ENCODE measurements around the gene COG5. TPM values are rescaled to one million over a fixed set of nuclear protein-coding genes. Genes with fewer than 3 reads are reported as not detected.

Gene COG5
- total and polyA plus RNA-seq, 10 of the 15 experiments (the other 5 are each of a cell fraction or from before 2014, with no cell fraction given): 5.5 to 27.9 (median 15.6) TPM

DNA sequence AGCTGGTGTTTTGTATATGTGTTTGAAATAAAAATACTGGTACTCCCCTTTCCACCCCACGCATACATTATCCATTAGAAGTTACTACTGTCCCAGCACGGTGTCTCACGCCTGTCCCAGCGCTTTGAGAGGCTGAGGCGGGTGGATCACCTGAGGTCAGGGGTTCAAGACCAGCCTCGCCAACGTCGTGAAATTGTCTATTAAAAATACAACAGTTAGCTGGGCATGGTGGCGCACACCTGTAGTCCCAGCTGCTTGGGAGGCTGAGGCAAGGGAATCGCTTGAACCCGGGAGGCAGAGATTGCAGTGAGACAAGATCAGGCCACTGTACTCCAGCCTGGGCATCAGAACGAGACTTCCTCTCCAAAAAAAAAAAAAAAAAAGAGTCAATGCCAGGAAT, 392.2 kb downstream of the COG5 start (continued):
- TF ChIP-seq, protein P1, sequence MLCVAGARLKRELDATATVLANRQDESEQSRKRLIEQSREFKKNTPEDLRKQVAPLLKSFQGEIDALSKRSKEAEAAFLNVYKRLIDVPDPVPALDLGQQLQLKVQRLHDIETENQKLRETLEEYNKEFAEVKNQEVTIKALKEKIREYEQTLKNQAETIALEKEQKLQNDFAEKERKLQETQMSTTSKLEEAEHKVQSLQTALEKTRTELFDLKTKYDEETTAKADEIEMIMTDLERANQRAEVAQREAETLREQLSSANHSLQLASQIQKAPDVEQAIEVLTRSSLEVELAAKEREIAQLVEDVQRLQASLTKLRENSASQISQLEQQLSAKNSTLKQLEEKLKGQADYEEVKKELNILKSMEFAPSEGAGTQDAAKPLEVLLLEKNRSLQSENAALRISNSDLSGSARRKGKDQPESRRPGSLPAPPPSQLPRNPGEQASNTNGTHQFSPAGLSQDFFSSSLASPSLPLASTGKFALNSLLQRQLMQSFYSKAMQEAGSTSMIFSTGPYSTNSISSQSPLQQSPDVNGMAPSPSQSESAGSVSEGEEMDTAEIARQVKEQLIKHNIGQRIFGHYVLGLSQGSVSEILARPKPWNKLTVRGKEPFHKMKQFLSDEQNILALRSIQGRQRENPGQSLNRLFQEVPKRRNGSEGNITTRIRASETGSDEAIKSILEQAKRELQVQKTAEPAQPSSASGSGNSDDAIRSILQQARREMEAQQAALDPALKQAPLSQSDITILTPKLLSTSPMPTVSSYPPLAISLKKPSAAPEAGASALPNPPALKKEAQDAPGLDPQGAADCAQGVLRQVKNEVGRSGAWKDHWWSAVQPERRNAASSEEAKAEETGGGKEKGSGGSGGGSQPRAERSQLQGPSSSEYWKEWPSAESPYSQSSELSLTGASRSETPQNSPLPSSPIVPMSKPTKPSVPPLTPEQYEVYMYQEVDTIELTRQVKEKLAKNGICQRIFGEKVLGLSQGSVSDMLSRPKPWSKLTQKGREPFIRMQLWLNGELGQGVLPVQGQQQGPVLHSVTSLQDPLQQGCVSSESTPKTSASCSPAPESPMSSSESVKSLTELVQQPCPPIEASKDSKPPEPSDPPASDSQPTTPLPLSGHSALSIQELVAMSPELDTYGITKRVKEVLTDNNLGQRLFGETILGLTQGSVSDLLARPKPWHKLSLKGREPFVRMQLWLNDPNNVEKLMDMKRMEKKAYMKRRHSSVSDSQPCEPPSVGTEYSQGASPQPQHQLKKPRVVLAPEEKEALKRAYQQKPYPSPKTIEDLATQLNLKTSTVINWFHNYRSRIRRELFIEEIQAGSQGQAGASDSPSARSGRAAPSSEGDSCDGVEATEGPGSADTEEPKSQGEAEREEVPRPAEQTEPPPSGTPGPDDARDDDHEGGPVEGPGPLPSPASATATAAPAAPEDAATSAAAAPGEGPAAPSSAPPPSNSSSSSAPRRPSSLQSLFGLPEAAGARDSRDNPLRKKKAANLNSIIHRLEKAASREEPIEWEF (IDR thresholded peaks at IDR 0.05; ENCODE audit: insufficient replicate concordance, low read depth, low read length): no peak
- TF ChIP-seq, protein P2, sequence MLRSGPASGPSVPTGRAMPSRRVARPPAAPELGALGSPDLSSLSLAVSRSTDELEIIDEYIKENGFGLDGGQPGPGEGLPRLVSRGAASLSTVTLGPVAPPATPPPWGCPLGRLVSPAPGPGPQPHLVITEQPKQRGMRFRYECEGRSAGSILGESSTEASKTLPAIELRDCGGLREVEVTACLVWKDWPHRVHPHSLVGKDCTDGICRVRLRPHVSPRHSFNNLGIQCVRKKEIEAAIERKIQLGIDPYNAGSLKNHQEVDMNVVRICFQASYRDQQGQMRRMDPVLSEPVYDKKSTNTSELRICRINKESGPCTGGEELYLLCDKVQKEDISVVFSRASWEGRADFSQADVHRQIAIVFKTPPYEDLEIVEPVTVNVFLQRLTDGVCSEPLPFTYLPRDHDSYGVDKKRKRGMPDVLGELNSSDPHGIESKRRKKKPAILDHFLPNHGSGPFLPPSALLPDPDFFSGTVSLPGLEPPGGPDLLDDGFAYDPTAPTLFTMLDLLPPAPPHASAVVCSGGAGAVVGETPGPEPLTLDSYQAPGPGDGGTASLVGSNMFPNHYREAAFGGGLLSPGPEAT (IDR thresholded peaks at IDR 0.05; ENCODE audit: low read depth): no peak
- no peak for TF ChIP-seq ZSCAN29 (IDR thresholded peaks at IDR 0.05)
- TF ChIP-seq SMC3 (IDR thresholded peaks at IDR 0.05; ENCODE audit: borderline replicate concordance, low read length): no peak
- TF ChIP-seq CEBPB (IDR thresholded peaks at IDR 0.05; ENCODE audit: borderline replicate concordance in 1 of 2, low read depth in 2 of 2, low read length in 2 of 2): no peak
